Measurements from ENCODE around the gene EXPH5.
"Not testable (repeated sequence)": the region's sequence is repeated elsewhere in the genome, so short reads cannot be mapped to it uniquely, and the experiment has no call there.

The EXPH5 gene

DNA sequence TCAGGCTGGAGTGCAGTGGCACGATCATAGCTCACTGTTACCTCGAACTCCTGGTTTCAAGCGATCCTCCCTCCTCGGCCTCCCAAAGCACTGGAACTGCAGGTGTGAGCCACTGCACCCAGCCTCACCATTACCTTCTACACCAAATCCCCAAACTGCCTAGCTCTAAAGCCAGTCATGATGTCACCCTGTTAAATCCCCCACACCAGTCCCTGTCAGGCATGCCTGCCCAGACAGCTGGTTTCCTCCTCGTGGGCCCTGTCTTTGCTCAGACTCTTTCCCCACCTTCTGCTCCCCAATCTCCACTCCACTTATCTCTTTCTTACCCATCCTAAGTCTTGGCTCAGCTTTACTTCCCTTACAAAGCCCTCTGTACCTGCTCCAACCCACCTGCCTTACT, 12.5 kb upstream of the EXPH5 start:
- TF ChIP-seq, protein P1, sequence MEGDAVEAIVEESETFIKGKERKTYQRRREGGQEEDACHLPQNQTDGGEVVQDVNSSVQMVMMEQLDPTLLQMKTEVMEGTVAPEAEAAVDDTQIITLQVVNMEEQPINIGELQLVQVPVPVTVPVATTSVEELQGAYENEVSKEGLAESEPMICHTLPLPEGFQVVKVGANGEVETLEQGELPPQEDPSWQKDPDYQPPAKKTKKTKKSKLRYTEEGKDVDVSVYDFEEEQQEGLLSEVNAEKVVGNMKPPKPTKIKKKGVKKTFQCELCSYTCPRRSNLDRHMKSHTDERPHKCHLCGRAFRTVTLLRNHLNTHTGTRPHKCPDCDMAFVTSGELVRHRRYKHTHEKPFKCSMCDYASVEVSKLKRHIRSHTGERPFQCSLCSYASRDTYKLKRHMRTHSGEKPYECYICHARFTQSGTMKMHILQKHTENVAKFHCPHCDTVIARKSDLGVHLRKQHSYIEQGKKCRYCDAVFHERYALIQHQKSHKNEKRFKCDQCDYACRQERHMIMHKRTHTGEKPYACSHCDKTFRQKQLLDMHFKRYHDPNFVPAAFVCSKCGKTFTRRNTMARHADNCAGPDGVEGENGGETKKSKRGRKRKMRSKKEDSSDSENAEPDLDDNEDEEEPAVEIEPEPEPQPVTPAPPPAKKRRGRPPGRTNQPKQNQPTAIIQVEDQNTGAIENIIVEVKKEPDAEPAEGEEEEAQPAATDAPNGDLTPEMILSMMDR (IDR thresholded peaks at IDR 0.05; ENCODE audit: extremely low read depth, insufficient read depth, missing control alignments), result no peak

DNA sequence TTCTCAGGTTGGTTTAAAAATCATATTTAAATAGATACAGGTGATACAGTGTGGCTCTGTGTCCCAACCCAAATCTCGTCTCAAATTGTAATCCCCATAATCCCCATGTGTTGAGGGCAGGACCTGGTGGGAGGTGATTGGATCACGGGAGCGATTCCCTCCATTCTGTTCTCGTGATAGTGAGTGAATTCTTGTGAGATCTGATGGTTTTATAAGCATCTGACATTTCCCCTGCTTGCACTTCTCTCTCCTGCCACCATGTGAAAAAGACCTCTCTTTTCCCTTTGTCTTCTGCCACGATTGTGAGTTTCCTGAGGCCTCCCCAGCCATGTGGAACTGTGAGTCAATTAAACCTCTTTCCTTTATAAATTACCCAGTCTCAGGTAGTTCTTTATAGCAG, 9.2 kb upstream of the EXPH5 start:
- DNase-seq (ENCODE audit: low spot score); in situ Hi-C loops (cut with MboI; ENCODE audit: low pct_unique_long_range_greater_than_20kb, low sequenced_read_pairs, unreplicated experiment): not testable (repeated sequence)

More for the DNA sequence above, 12.5 kb upstream of the EXPH5 start:
- in situ Hi-C loops (cut with MboI; ENCODE audit: low pct_unique_long_range_greater_than_20kb, low sequenced_read_pairs, unreplicated experiment), result no loop called here
- DNase-seq (ENCODE audit: low spot score), result peak; percentile 28

DNA sequence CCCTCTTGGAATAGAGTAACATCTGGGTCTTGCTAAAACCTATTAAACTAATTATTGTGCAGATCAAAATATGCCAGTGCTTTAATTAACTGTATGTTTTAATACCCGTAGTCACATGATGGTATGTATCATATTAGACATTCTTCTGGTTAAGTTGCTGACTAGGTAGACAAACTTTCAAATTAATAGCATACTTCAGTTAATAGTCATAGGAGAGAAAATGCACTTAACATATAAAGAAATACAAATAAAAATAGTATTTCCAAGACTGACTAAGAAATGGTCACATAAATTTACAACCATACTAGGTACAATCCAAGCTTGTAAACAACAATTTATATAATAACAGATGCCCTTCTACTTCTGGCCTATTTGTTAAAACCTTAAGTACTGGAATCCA, 7.6 kb upstream of the EXPH5 start:
- in situ Hi-C loops (cut with MboI; ENCODE audit: low pct_unique_long_range_greater_than_20kb, low sequenced_read_pairs, unreplicated experiment), result no loop called here
- TF ChIP-seq, protein P1 (IDR thresholded peaks at IDR 0.05; ENCODE audit: extremely low read depth, insufficient read depth, missing control alignments), result no peak
- DNase-seq (ENCODE audit: low spot score), result no peak

DNA sequence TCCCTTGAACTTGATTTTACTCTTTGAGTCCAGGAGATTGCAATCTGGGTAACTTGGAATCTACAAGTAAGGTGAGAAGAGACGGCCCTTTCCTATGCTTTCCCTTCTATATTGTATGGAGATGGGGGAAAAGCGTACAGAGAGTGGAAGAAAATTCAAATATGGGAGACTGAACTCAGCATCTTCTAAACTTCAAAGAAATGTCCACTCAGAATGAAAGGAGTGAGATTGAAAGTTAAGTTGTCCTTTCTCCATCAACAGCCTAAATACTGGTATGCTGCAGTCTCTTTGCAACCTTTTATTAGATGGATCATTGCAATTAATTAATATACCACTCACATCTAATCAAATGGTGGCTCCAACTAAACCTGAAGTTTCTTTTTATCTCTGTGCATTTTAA, 6.4 kb upstream of the EXPH5 start:
- TF ChIP-seq, protein P1 (IDR thresholded peaks at IDR 0.05; ENCODE audit: extremely low read depth, insufficient read depth, missing control alignments), result no peak
- no peak for DNase-seq (ENCODE audit: low spot score)
- in situ Hi-C loops (cut with MboI; ENCODE audit: low pct_unique_long_range_greater_than_20kb, low sequenced_read_pairs, unreplicated experiment), result no loop called here

DNA sequence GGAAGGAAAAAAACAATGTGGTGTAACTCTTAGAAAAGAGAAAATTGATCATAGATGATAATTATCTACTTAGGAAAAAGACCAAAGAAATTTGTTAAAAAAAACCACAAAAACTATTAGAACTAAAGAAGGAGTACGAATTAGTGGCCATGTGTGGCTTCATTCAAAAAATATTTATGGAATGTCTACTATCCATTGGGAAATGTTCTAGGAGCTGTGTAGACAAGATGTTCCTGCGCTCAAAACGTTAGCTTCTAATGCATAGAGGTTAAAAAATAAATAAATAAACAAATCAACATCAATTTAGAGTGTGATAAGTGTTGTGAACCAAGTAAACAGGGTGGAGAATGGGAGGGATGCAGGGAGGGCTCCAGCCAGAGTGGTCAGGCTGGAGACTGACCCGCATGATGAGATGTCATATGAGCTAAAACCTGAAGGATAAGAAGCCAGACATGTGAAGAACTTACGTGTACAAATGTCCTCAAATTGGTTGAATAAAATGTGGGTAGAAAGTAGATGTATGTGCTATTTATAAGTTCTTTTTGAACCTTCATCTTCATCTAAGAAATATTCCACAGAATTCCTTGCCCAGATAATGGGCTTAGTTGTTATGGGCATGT, 4.3 kb upstream of the EXPH5 start:
- DNase-seq (ENCODE audit: low spot score), result no peak
- in situ Hi-C loops (cut with MboI; ENCODE audit: low pct_unique_long_range_greater_than_20kb, low sequenced_read_pairs, unreplicated experiment), result no loop called here
- TF ChIP-seq, protein P1 (IDR thresholded peaks at IDR 0.05; ENCODE audit: extremely low read depth, insufficient read depth, missing control alignments), result no peak

DNA sequence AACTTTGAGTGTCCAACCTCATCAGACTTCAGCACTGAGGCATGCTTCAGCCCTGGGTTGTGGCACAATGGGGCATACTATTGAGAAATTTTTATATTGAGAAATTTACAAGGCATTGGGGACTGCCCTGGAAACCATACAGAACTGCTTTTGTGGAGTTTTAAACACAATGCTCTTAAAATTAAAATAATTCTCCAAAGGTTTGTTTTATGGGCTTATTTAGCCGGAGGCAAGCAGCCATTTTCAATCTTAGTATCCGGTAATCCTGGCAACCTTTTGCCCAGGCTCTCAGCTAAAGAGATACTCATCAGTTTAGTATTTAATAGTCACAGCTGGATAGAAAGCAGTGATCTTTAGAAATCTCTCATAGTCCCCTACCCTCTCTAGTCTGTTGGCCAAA, 3.1 kb upstream of the EXPH5 start:
- no peak for DNase-seq (ENCODE audit: low spot score)
- in situ Hi-C loops (cut with MboI; ENCODE audit: low pct_unique_long_range_greater_than_20kb, low sequenced_read_pairs, unreplicated experiment), result no loop called here
- TF ChIP-seq, protein P1 (IDR thresholded peaks at IDR 0.05; ENCODE audit: extremely low read depth, insufficient read depth, missing control alignments), result no peak

DNA sequence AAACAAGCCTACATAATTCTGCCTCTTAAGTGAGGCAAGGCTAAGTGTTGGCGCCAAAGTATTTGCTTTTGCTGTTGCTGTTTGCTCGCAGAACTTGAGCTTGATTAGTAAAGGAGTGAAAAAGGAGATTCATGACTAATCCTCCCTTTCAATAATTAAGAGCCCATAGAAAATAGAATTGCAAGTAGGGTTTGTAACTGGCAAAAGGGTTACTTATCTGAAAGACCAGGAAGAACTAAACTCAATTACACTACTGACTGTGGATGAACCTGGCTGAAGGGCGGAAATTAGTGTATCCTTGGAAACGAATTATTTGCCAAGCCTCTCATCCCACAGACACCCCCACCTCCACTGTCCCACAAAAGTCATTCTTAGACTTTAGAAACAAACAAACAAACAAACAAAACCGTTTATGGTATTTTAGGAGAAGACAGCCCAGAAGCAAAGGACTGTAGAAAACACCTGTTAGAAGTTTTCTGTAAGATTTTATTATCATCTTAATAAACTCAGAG, 411 bp upstream of the EXPH5 start:
- in situ Hi-C loops (cut with MboI; ENCODE audit: low pct_unique_long_range_greater_than_20kb, low sequenced_read_pairs, unreplicated experiment), result no loop called here
- TF ChIP-seq, protein P1 (IDR thresholded peaks at IDR 0.05; ENCODE audit: extremely low read depth, insufficient read depth, missing control alignments), result no peak
- DNase-seq (ENCODE audit: low spot score), result no peak

Data from GM13977 (cell line).